GM19438 (cell line): Measurements from ENCODE around the gene CEP63.

Experiments used
- ATAC-seq: cut with Tn5 transposase; IDR thresholded peaks from one replicate; pipeline ENCODE4 v1.9.1; 2021; ENCODE audit warnings: low read depth; ENCODE audit not compliant: unreplicated experiment

CEP63 gene

GRCh38 chr3:134485718-134486576, at the start of gene CEP63, which contains the start of gene ANAPC13:
Gene CEP63 (plus strand): TSS chr3:134486057. CDS start chr3:134495321, 9,264 bp downstream.
Gene ANAPC13 (minus strand): TSS chr3:134485985. CDS start chr3:134482904, 3,081 bp downstream.
- ATAC-seq: peak; percentile 77

GRCh38 chr3:134437211-134437752, 48.6 kb upstream of the CEP63 start:
- ATAC-seq: no peak

GRCh38 chr3:134441321-134441720, 44.5 kb upstream of the CEP63 start:
- no peak for ATAC-seq

GRCh38 chr3:134441821-134442220, 44.0 kb upstream of the CEP63 start:
- ATAC-seq: no peak

GRCh38 chr3:134445095-134445494, 40.8 kb upstream of the CEP63 start:
- no peak for ATAC-seq

- no peak for ATAC-seq
Observed at GRCh38 chr3:134445636-134446035, 40.2 kb upstream of the CEP63 start.

- no peak for ATAC-seq
Observed at GRCh38 chr3:134446800-134447199, 39.1 kb upstream of the CEP63 start.

GRCh38 chr3:134447351-134447750, 38.5 kb upstream of the CEP63 start:
- ATAC-seq: no peak

GRCh38 chr3:134448664-134449063, 37.2 kb upstream of the CEP63 start:
- ATAC-seq: no peak

- no peak for ATAC-seq
Observed at GRCh38 chr3:134449277-134449676, 36.6 kb upstream of the CEP63 start.

- no peak for ATAC-seq
Observed at GRCh38 chr3:134449951-134450350, 35.9 kb upstream of the CEP63 start.

GRCh38 chr3:134453631-134454030, 32.2 kb upstream of the CEP63 start:
- no peak for ATAC-seq

GRCh38 chr3:134457376-134458074, 28.3 kb upstream of the CEP63 start:
- ATAC-seq: no peak

GRCh38 chr3:134458406-134458945, 27.4 kb upstream of the CEP63 start:
- ATAC-seq: no peak

- no peak for ATAC-seq
Observed at GRCh38 chr3:134459562-134459961, 26.3 kb upstream of the CEP63 start.

GRCh38 chr3:134460965-134461364, 24.9 kb upstream of the CEP63 start:
- no peak for ATAC-seq

GRCh38 chr3:134462331-134462941, 23.4 kb upstream of the CEP63 start:
- no peak for ATAC-seq

GRCh38 chr3:134463676-134464063, 22.2 kb upstream of the CEP63 start:
- ATAC-seq: no peak

- no peak for ATAC-seq
Observed at GRCh38 chr3:134464064-134464688, 21.7 kb upstream of the CEP63 start.

- ATAC-seq: no peak
Observed at GRCh38 chr3:134464689-134465365, 21.0 kb upstream of the CEP63 start.
